Prostate gland (tissue), 2 donors: Measurements from ENCODE around the gene SDC3. TPM values are rescaled to one million over a fixed set of nuclear protein-coding genes. Genes with fewer than 3 reads are reported as not detected.
"Not testable (repeated sequence)": the region's sequence is repeated elsewhere in the genome, so short reads cannot be mapped to it uniquely, and the experiment has no call there.

Source experiments
- DNase-seq: peaks from one replicate; pipeline ENCODE4 v3.0.0-alpha.2; 2019; ENCODE audit warnings: low spot score
- H3K27ac ChIP-seq, 2 donors: fragments of 200-600 bp; sonication (generic); 2 replicates each; pipeline ENCODE4 v1.5.1; 2017 to 2019
- H3K27me3 ChIP-seq: fragments of 200-600 bp; sonication (generic); replicated peaks from 2 replicates; pipeline ENCODE4 v1.5.1; 2019; ENCODE audit not compliant: insufficient read depth
- H3K36me3 ChIP-seq, 2 donors: fragments of 200-600 bp; sonication (generic); 1 replicate in 1 of 2; 2 replicates in 1 of 2; pipeline versions ENCODE4 v1.5.1 to v1.8.1; 2017 to 2019
- H3K4me1 ChIP-seq: fragments of 200-600 bp; sonication (generic); replicated peaks from 2 replicates; pipeline ENCODE4 v1.5.1; 2019
- H3K4me3 ChIP-seq, 2 donors: fragments of 200-600 bp; sonication (generic); 2 replicates each; pipeline ENCODE4 v1.5.1; 2017 to 2019
- H3K9me3 ChIP-seq: fragments of 200-600 bp; sonication (generic); 2 replicates; pipeline ENCODE4 v1.5.1; 2017
- POLR2A ChIP-seq: fragments of 450-650 bp; IDR thresholded peaks from one replicate; pipeline ENCODE4 v1.6.1; 2016; ENCODE audit warnings: antibody characterized with exemption, mild to moderate bottlenecking
- POLR2AphosphoS5 ChIP-seq: sonication (generic); formaldehyde crosslinking; IDR thresholded peaks from one replicate; pipeline ENCODE4 v1.6.1; 2017; ENCODE audit warnings: antibody characterized with exemption
- WGBS: methylation state at CpG from one replicate; pipeline ENCODE4 v1.1.5; 2018; 5-methylcytosine and 5-hydroxymethylcytosine counted together
- intact Hi-C: fragments of 100-400 bp; cut with DNase I; formaldehyde crosslinking; loops from one replicate; pipeline ENCODE4 v1.14.2; 2022
- total RNA-seq, 2 donors: library from RNA; depleted of rRNA; stranded (reverse); fragments of >200 nt; gene quantifications; one replicate each; pipeline ENCODE4 v1.1.0, GENCODE V29; 2016
- TF ChIP-seq, protein P1 (sequence below), 4 experiments: fragments of 200-600 bp in 2 of 4; fragments of 450-650 bp in 2 of 4; sonication (generic) in 2 of 4; IDR thresholded peaks; 1 replicate in 3 of 4; 2 replicates in 1 of 4; pipeline ENCODE4 v1.5.1; 2016 to 2019; ENCODE audit warnings: antibody characterized with exemption in 4 of 4, mild to moderate bottlenecking in 2 of 4, moderate library complexity in 2 of 4

Gene SDC3
- total RNA-seq, 2 donors from 2014 or later, result 25.5 to 39.6 TPM

DNA sequence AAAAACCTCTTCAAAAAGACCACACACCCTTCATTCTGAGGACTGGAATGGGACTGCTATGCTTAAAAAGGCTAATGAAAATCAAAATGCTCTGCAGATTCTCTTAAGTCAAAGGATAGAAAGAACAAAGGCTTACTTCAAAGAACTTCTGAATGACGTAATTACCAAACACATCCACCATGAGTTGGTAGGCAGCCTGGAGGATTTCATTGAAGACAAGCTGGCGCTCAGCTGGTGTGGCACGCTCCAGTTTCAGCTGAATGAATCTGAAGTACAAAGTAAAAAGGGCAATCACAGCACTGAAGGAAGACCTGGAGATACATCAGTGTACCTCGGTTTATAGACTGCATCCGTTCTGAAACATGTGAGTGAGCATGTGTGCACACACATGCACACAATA, 43.5 kb upstream of the SDC3 start:
- Histone ChIP-seq H3K4me1 (no peaks in the 10 kb centered on the region), H3K36me3 (no peaks in the 10 kb centered on the region), H3K9me3 (no peaks in the 10 kb centered on the region), H3K4me3 (no peak overlapping the region), H3K27me3 (no peaks in the 10 kb centered on the region), H3K27ac (no peak overlapping the region)
- intact Hi-C loops, result no loop called here
- TF ChIP-seq, protein P1, sequence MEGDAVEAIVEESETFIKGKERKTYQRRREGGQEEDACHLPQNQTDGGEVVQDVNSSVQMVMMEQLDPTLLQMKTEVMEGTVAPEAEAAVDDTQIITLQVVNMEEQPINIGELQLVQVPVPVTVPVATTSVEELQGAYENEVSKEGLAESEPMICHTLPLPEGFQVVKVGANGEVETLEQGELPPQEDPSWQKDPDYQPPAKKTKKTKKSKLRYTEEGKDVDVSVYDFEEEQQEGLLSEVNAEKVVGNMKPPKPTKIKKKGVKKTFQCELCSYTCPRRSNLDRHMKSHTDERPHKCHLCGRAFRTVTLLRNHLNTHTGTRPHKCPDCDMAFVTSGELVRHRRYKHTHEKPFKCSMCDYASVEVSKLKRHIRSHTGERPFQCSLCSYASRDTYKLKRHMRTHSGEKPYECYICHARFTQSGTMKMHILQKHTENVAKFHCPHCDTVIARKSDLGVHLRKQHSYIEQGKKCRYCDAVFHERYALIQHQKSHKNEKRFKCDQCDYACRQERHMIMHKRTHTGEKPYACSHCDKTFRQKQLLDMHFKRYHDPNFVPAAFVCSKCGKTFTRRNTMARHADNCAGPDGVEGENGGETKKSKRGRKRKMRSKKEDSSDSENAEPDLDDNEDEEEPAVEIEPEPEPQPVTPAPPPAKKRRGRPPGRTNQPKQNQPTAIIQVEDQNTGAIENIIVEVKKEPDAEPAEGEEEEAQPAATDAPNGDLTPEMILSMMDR (IDR thresholded peaks at IDR 0.05), result no peak
- TF ChIP-seq POLR2A, result no peak
- TF ChIP-seq POLR2AphosphoS5, result no peak
- DNase-seq, result no peak
- 74% methylated on average over 5 of the region's 5 CpGs for WGBS

DNA sequence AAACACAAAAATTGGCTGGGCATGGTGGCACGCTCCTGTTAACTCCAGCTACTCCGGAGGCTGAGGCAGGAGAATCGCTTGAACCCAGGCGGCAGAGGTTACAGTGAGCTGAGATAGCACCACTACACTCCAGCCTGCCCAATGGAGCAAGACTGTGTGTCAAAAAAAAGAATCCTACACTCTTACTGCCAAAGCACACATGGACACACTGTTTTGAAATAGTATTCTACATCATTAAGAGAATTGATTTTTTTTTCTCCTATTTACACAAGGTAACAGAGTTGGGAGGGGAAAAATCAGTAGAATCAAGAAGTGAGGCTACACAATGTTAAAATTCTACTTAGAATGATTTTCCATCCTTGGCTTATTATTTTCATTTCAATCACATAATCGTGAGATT, 42.1 kb upstream of the SDC3 start:
- peaks cover 0 to 2% of the 10 kb centered on the region in 2 donors for H3K36me3 ChIP-seq
- no peaks in the 10 kb centered on the region for H3K4me1 ChIP-seq
- no peak overlapping the region for H3K27ac ChIP-seq
- TF ChIP-seq, protein P1 (IDR thresholded peaks at IDR 0.05), result no peak
- TF ChIP-seq POLR2A (no peak), POLR2AphosphoS5 (no peak)
- no peak overlapping the region for H3K4me3 ChIP-seq
- DNase-seq, result no peak
- intact Hi-C loops, result no loop called here
- whole genome bisulfite sequencing, result 93% methylated on average over 5 of the region's 5 CpGs
- H3K27me3 ChIP-seq, result no peaks in the 10 kb centered on the region
- H3K9me3 ChIP-seq, result no peaks in the 10 kb centered on the region

DNA sequence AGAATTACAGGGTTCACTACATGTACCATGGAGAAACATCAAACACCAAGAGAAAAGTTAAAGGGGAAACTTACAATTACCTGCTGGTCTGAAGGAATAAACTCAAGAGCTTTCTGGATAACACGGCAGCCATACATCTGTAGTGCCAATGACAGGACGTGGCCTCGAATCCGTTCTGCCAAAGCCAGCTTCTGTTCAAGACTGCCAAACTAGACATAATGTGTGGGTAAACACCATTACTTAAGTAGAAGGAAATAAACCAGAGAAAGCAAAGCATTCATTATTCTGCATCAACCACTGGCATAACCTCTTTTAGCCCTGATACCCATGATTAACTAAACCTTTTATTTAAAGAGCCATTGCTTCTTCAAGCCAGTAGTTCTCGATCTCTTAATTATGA, 41.5 kb upstream of the SDC3 start:
- H3K27ac ChIP-seq, result no peak overlapping the region
- no peak for DNase-seq
- intact Hi-C loops, result no loop called here
- no peak for TF ChIP-seq POLR2AphosphoS5
- no peak for TF ChIP-seq POLR2A
- TF ChIP-seq, protein P1 (IDR thresholded peaks at IDR 0.05), result no peak
- H3K4me1 ChIP-seq, result no peaks in the 10 kb centered on the region
- no peak overlapping the region for H3K4me3 ChIP-seq
- H3K36me3 ChIP-seq, result peaks cover 0 to 8% of the 10 kb centered on the region in 2 donors
- 65% methylated on average over 5 of the region's 5 CpGs for WGBS
- H3K27me3 ChIP-seq, result no peaks in the 10 kb centered on the region
- H3K9me3 ChIP-seq, result no peaks in the 10 kb centered on the region

DNA sequence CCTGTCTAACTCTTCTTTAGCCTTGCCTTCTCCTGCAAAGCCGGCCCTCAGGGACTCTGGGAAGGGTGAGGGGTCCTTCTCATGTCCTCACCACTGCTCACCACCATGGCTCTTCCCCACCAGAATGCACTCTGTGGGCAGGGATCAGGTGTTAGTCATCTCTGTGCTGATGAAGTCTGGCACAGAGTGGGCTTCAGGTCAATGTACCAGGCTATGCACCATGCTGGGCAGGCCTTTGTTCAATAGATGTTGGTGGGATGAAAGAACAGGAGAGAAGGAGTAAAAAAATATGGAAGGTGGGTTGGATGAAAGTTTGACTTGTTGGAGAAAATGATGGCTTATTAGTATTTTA, 40.9 kb upstream of the SDC3 start:
- H3K4me1 ChIP-seq, H3K9me3 ChIP-seq, H3K27me3 ChIP-seq, H3K27ac ChIP-seq, H3K4me3 ChIP-seq, intact Hi-C loops, DNase-seq: not testable (repeated sequence)
- H3K36me3 ChIP-seq, result peaks cover 0 to 12% of the 10 kb centered on the region in 2 donors
- 85% methylated on average over 1 of the region's 1 CpG for WGBS

DNA sequence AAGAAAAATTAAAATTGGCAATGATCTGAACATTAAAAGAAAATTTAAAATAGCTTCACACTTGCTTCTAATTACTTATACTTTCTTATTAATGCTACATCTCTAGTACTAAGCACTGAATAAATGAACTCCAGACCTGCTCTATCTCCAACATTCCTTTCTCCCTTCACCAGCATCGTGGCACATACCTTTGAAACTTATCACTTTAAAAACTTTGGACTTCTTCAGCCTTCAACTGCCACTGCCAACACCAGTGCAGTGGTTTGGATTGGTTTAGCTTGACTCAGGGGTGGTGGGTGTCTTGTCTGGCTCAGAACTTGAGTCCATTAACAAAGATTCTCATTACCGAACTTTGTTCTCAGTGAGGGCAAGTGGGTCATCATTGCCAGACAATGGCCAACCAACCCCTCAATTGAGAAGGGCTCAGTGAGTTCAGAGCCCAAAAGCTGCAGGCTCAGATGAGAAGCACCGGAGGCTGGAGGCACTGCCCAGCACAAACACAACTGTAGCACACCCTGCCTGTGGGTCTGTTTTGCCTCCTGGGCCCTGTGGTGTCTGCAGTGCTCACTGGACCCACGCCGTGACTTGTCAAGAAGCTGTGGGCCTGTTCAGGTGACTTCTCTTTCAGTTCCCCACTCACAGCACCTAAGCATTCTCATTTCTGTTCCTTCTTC, 40.4 kb upstream of the SDC3 start:
- intact Hi-C loops, H3K27ac ChIP-seq, H3K4me3 ChIP-seq, H3K4me1 ChIP-seq, H3K27me3 ChIP-seq, H3K9me3 ChIP-seq, DNase-seq: not testable (repeated sequence)
- peaks cover 0 to 12% of the 10 kb centered on the region in 2 donors for H3K36me3 ChIP-seq
- WGBS, result 89% methylated on average over 2 of the region's 5 CpGs

DNA sequence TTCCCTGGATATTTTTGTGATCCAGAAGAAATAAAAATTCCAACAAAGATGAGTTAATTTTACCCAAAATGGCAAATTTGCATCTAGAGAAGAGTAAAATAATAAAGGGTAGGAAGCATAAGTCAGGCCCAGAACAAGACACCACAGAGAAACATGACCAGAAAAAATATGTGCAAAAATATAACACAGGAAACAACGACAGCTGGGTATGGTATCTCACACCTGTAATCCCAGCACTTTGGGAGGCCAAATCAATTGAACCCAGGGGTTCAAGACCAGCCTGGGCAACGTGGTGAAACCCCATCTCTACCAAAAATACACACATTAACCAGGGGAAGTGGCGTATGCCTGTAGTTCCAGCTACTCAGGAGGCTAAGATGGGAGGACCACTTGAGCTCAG, 39.7 kb upstream of the SDC3 start:
- intact Hi-C loops, result no loop called here
- H3K36me3 ChIP-seq, result peaks cover 0 to 12% of the 10 kb centered on the region in 2 donors
- no peaks in the 10 kb centered on the region for H3K4me1 ChIP-seq
- DNase-seq, result no peak
- no peaks in the 10 kb centered on the region for H3K9me3 ChIP-seq
- no peak overlapping the region for H3K27ac ChIP-seq
- TF ChIP-seq, protein P1 (IDR thresholded peaks at IDR 0.05), result no peak
- TF ChIP-seq POLR2A (no peak), POLR2AphosphoS5 (no peak)
- no peaks in the 10 kb centered on the region for H3K27me3 ChIP-seq
- WGBS, result 90% methylated on average over 3 of the region's 3 CpGs
- H3K4me3 ChIP-seq, result no peak overlapping the region
